ENCODE data around the gene TAMM41.

DNA sequence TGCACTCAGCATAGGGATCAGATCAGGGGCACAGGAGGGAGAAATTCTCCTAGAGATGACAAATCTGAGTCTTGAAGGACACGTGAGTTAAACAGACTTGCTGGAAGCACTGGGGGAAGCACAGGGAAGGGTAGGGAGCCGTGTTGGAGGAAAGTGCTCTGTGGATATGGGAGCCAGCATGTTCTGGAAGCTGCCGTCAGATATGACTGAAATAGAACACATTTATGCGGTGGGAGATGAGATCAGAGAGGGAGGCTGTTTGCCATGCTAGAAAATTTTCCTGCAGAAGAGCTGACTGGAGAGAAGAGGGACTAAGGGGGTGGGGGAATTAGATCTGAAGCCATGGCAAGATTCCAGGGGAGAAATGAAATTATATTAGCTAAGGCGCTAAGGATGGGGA, 1.8 kb downstream of the TAMM41 start:
- TF ChIP-seq POLR2AphosphoS5 (IDR thresholded peaks at IDR 0.05; ENCODE audit: borderline replicate concordance, low read depth, low read length) (no peak), EZH2 (IDR thresholded peaks at IDR 0.05) (no peak), FOXP2 (optimal IDR thresholded peaks at IDR 0.05; ENCODE audit: control extremely low read depth, extremely low read length, insufficient read depth) (no peak)
